HG03108 (cell line): Measurements from ENCODE around the gene LUC7L2.
"Not testable (repeated sequence)": the region's sequence is repeated elsewhere in the genome, so short reads cannot be mapped to it uniquely, and the experiment has no call there.

Experiments
- ATAC-seq: cut with Tn5 transposase; IDR thresholded peaks from one replicate; pipeline ENCODE4 v1.9.1; 2021; ENCODE audit warnings: moderate library complexity; ENCODE audit not compliant: unreplicated experiment

LUC7L2 gene

DNA sequence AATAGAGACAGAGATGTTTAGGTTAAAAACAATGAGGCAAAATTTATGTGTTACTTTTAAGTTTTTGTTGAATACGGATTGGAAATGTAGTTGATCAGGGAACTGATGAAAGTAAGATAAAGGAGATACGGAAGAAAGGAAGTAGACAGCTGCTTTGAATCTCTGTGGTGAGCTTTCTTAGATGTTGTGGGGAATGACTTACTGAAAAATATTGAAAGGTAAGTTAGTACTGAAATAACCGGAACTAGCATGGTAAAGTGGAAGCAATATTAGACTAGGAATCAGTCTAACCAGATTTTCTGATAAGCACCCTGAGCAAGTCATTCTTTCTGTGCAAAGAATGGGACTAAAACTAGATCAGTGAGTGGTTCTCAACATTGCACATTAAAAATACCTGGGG lies 34.8 kb downstream of the LUC7L2 start:
- no peak for ATAC-seq

DNA sequence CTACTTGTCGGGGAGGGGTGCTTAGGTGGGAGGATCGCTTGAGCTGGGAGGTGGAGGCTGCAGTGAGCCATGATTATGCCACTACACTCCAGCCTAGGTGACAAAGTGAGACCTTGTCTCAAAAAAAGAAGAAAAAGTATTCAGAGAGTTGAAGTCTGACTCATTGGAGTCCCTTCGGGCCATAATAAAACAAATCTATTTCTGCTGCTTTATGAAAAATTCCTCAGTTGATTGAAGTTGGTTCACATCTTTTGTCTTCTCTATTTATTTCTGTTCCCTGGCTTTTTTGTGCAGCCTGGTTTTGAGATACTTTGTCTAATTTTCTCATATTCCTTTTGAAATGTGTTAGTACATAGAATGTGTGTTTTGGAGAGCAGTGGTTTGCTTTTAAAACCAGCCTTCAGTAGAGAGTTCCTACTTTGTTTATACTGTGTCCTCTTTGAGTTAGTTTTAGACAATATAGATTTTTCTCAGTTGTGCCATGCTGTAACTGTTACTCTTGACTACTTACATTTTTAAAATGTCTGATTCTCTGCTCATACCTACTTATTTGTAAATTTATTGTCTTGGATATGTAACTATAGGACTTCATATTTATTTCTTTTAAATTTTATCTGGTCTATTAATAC lies 36.7 kb downstream of the LUC7L2 start:
- ATAC-seq: no peak

- no peak for ATAC-seq
Measured at GRCh38 chr7:139397192-139397591, 37.5 kb downstream of the LUC7L2 start.

DNA sequence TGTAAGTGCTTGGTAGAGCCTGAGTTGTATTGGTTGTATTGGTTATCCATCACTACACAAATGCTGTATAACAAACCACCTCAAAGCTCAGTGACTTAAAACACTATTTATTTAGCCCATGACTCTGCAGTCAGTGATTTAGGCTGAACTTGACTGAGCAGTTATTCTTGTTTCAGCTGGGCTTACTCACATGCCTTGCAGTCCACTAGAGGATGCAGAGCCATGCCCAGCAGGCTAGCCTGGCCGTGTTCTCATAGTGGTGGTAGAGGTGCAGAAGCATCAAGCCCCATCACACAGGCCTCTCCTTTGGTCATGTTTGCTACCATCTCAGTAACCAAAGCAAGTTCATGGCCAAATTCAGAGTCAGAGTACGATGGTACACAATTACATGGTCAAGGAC lies 43.9 kb downstream of the LUC7L2 start:
- ATAC-seq: no peak

- ATAC-seq: no peak
Measured at GRCh38 chr7:139407555-139407954, 47.9 kb downstream of the LUC7L2 start.

GRCh38 chr7:139414743-139415402 lies 55.2 kb downstream of the LUC7L2 start:
- ATAC-seq: not testable (repeated sequence)

- no peak for ATAC-seq
Measured at GRCh38 chr7:139416405-139416804, 56.7 kb downstream of the LUC7L2 start.

DNA sequence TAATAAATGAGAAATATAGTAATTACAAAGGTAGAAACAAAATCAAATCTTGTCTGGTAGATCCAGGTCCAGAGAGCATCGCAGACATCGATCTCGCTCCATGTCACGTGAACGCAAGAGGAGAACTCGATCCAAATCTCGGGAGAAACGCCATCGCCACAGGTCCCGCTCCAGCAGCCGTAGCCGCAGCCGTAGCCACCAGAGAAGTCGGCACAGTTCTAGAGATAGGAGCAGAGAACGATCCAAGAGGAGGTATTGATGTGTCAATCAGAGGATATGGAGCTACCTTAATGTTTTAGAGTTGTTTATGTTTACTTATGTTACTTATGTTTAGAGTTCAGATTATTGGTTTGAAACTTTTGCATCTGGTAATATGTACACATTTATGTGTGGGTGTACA lies 57.8 kb downstream of the LUC7L2 start:
- ATAC-seq: no peak

DNA sequence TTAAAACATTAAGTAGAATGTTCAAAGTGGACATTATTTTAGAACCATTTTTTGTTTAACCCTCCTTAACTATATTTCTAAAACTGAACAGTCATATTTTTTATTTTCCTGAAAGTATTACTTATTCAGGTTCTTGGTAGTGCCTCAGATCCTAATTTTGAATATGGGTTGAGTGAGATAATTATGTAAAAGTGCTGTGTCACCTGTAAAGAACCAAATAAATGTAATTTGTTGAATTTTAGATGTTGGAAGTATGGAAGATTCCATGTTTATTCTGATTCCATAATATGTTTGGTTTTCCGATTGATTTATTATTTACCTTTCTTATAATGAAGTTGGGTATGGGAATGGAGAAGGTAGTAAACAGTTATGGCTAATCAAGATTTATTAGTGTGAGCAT lies 61.4 kb downstream of the LUC7L2 start:
- ATAC-seq: no peak

- no peak for ATAC-seq
Measured at GRCh38 chr7:139422126-139422525, 62.4 kb downstream of the LUC7L2 start.

GRCh38 chr7:139423091-139423490 lies 63.4 kb downstream of the LUC7L2 start:
- ATAC-seq: no peak

DNA sequence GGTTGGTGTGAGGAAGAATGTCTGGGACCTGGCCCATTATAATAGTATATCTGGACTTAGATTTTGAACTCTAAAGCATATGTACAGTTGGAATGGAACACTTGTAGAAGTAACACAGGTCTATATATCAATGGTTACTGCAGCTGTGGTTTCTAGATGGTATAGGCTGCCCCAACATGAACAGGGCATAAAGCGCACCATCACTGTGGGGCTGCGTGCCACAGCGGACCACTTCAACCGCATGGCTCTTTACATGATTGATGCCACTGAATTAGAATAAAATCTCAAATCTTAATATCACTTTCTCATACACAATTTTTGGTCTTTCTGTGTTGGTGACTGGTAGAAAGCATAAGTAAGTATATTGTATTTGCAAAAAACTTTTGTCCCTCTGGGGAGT lies 64.3 kb downstream of the LUC7L2 start:
- no peak for ATAC-seq

DNA sequence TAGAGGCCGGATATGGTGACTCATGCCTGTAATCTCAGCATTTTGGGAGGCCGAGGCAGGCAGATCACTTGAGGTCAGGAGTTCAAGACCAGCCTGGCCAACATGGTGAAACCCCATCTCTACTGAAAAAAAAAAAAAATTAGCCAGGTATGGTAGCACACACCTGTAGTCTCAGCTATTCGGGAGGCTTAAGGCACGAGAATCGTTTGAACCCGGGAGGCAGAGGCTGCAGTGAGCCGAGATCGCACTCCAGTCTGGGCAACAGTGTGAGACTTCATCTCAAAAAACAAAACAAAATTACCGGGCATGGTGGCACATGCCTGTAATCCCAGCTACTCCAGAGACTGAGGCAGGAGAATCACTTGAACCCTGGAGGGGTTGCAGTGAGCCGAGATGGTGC lies 66.0 kb downstream of the LUC7L2 start:
- ATAC-seq: not testable (repeated sequence)

DNA sequence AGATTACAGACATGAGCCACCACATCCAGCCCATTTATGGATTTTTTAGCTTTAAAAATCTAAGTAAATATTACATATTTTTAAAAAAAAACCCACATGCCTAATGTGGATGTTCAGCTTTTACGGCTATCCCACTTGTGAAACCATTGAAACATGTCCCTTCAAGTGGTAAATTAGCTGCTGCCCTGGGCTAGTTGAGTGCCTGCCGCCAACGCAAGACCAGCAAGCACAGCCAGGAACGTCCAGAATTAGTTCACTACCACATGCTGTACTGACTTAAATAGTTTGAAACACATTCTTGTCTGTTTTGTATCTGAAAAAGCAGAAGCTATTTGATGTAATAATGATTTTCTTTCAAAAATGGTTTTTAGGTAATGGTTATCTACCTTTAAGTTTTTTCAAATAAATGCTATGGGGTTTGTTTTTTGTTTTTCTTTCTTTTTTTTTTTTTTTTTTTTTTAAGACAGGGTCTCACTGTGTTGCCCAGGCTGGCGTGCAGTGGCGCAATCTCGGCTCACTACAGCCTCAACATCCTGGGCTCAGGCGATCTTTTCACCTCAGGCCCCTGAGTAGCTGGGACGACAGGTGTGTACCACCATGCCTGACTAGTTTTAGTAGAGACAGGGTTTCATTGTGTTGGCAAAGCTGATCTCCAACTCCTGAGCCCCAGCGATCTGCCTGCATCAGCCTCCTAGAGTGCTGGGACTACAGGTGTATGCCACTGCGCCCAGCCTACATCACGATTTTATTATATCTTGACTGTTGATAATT lies 66.7 kb downstream of the LUC7L2 start:
- no peak for ATAC-seq

DNA sequence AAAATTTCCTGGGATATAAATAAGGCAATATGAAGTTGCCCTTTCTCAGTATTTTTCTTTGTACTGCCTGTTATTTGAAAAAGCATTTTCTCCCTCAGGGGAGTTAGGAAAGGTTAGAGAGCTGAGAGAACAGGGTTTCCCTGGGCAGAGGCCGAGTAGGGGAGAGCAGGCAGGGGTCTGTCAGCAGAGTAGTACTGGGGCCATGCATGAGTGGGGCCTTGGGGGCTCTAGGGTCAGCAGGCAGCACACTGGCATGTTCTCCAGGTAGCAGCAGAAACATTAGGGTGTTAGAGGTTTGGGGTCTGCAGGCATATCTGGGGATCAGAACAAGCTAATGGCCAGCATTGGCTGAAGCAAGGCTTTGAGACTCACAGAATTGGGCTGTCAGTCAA lies 67.3 kb downstream of the LUC7L2 start:
- ATAC-seq: no peak

DNA sequence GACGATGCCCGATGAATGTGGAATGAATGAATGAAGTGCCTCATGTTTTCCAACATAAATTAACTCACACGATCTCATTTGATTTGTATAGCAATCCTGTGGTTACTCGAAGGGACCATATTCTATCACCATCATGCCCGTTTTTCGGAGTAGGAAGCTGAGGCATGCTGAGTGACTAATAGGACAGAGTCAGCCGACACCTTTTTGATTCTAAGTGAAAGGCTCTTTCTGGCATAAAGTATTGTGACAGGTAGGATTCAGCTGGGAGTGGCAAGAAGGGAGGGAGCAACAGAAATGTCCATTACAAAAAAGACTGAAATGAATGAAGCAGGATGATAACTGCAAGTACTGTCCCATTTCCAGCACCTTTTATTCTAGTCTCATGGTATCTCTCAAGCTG lies 68.1 kb downstream of the LUC7L2 start:
- no peak for ATAC-seq

GRCh38 chr7:139429735-139430134 lies 70.0 kb downstream of the LUC7L2 start:
- ATAC-seq: not testable (repeated sequence)

DNA sequence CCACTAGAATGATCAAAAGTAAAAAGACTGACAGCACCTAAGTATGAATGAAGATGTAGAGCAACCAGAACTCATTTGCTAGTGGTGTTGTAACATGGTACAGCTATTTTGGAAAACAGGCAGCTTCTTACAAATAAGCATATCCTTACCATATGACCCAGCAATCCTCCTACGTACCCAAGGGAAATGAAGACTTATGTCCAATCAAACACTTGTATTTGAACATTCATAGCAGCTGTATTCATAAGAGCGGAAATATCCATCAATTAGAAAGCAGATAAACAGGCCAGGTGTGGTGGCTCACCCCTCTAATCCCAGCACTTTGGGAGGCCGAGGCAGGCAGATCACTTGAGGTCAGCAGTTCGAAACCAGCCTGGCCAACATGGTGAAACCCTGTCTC lies 70.7 kb downstream of the LUC7L2 start:
- no peak for ATAC-seq

DNA sequence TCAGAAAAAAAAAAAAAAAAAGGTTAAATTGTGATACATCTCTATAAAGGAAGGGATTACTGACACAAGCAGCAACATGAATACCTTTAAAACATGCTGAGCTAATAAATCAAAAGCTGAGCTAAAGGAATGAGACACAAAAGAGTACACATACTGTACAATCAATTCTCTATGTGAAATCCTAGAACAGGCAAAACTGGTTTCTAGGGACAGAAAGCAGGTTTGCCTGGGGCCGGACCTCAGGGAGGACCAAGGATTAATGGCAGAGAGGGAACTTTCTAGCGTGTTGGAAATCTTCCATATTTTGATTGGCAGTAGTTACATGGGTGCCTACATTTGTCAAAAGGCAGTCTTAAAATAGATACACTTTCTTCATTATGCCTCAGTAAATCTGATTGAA lies 71.3 kb downstream of the LUC7L2 start:
- ATAC-seq: no peak

DNA sequence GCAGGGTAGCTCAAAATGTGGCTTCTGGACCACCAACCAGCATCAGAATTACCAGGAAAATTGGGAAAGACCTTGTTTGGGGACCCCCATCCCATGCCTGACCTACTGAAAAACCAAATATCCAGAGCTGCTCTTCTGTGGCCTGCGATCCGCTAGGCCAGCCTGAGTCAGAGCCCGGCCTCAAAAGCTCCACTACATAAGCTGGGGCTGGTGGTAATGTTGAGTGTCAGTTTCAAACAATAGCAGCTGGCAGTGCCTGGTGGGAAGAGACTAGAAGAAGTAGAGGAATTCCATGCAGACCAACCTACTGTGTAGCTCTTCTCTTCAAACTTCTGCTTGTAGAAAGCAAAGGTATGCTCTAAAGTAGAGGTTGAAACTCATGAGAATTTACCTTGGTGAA lies 71.8 kb downstream of the LUC7L2 start:
- no peak for ATAC-seq

GRCh38 chr7:139436806-139437205 lies 77.1 kb downstream of the LUC7L2 start:
- ATAC-seq: no peak

DNA sequence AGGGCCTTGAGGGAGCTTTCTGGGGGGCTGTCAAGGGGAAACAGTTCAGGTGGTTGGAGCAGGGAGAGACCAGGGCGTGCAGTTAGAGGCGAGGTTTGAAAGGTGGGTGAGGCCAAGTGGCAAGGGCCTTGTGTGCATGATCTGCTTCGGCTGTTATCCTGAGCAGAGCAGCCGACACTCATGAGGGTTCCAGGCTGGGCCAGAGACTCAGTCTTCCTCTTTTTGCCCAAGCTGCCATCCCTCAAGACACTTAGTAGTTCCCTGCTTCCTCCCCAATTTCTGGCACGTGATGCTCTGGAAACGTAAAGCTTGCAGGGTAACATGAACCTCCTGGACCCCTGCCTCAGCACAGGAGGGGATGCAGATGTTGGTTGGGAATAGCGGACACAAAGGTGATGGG lies 79.7 kb downstream of the LUC7L2 start:
- ATAC-seq: no peak
